HG03520 (cell line): Measurements from ENCODE around the gene FTCD.

Experiments used
- ATAC-seq: cut with Tn5 transposase; IDR thresholded peaks from one replicate; pipeline ENCODE4 v1.9.1; 2021; ENCODE audit warnings: mild to moderate bottlenecking, moderate library complexity; ENCODE audit not compliant: unreplicated experiment

Gene FTCD

GRCh38 chr21:46095083-46095719 lies 60.2 kb downstream of the FTCD start:
- no peak for ATAC-seq

- no peak for ATAC-seq
Measured at GRCh38 chr21:46094401-46095082, 60.8 kb downstream of the FTCD start.

- ATAC-seq = no peak
Measured at GRCh38 chr21:46093668-46094400, 61.5 kb downstream of the FTCD start.

GRCh38 chr21:46092811-46093667 lies 62.3 kb downstream of the FTCD start:
- ATAC-seq = no peak

- ATAC-seq = no peak
Measured at GRCh38 chr21:46092026-46092764, 63.2 kb downstream of the FTCD start.

- no peak for ATAC-seq
Measured at GRCh38 chr21:46091631-46092025, 63.8 kb downstream of the FTCD start.

- ATAC-seq = no peak
Measured at GRCh38 chr21:46091118-46091517, 64.3 kb downstream of the FTCD start.

- ATAC-seq = no peak
Measured at GRCh38 chr21:46089285-46089684, 66.1 kb downstream of the FTCD start.

GRCh38 chr21:46088189-46088588 lies 67.2 kb downstream of the FTCD start:
- ATAC-seq = no peak

GRCh38 chr21:46087641-46088040 lies 67.7 kb downstream of the FTCD start:
- no peak for ATAC-seq
